T47D (cell line): ENCODE results near the gene CNNM1.
A peak's percentile ranks its signal among the peaks of the same experiment; 100 is the strongest.

Source experiments
- DNase-seq, 2 experiments: peaks; one replicate each; pipeline versions ENCODE4 v3.0.0 to v3.0.0-alpha.2; 2011 to 2012; ENCODE audit warnings: low read depth in 1 of 2, low spot score in 1 of 2
- JUND ChIP-seq: IDR thresholded peaks from 2 replicates; pipeline ENCODE4 v1.6.1; 2012; ENCODE audit warnings: low read depth
- in situ Hi-C: cut with HindIII; loops from 2 replicates; pipeline ENCODE4 v1.10.0; 2016; ENCODE audit warnings: low sequenced_read_pairs, low pct_unique_long_range_greater_than_20kb

CNNM1 gene

DNA sequence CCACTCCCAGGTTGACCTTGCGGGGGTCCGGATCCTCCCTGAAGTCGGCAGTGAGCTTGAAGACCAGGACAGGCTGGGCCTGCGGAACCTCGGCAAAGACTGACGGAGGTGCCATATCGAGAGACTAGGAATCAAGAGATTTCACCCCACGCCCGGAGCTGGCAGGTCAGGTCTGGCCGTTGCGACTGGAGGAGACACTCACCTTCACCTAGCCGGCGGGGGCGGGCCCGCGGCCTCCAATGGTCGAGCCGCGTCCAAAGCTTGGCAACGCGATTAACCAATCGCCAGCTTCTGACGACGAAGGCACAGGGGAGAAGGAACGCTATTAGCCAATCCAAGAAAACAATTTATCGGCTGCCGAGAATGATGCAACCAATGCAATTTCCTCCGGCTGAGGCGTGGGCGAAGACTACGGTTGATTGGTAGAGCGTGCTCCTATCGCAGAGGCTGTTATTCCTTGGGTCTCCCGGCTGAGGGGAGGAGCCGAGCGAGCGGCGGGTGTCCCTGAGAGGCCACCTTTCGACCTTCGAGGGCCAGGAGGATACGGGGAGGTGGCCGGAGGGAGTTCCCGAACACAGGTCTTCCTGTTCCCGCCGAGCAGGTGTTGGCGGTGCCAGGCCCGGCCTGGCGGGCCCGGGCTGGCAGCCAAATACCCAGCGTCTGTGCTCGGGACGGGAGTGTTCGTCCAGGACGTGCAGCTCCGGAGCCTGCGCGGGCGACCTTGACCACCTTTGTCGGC lies 101.5 kb downstream of the CNNM1 start, which contains the start of gene GOT1:
TSS of gene GOT1 (minus strand) at position 174 of the 739 bp plus-strand sequence. CDS start at position 115, 59 bp downstream.
- peak; percentile 99 to 100 for DNase-seq
- no peak for TF ChIP-seq JUND
- in situ Hi-C loops, result no loop called here

DNA sequence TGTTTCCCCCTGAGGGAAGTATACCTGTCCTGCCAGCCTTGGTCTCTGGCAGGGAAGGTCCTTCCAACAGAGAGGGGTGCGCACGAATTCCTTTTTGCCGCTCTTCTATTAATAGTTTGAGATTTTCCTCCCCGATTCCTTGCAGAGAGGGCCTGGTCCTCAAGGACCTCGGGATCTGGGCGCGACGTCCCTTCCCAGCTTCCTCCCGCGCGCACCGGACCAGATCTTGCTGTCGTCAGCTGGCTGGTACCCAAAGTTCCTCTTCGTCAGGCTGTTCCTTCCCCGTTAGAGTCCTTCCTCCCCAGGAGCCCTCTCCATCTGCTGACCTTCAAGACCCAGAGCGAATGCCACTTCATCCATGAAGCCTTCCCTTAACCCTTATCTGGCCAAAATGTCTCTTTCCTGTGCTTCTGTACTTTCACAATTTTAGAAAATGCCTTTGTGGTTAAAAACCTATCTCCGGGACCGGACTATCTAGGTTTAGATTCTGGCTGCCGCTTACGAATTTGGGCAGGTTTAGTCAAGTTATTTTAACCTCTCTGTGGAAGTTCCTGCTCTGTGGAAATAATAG lies 102.1 kb downstream of the CNNM1 start:
- peak in 1 of 2 experiments; percentile 69 for DNase-seq
- in situ Hi-C loops, result no loop called here
- TF ChIP-seq JUND, result no peak

DNA sequence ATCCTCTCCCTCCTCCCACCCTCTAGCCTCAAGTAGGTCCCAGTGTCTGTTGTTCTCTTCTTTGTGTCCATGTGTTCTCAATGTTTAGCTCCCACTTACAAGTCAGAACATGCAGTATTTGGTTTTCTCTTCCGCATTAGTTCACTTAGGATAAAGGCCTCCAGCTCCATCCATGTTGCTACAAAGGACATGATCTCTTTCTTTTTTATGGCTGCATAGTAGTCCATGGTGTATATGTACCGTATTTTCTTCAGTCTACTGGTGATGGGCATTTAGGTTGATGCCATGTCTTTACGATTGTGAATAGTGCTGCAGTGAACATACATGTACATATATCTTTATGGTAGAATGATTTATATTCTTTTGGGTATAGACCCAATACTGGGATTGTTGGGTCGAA lies 102.9 kb downstream of the CNNM1 start:
- in situ Hi-C loops, result no loop called here
- no peak for TF ChIP-seq JUND

DNA sequence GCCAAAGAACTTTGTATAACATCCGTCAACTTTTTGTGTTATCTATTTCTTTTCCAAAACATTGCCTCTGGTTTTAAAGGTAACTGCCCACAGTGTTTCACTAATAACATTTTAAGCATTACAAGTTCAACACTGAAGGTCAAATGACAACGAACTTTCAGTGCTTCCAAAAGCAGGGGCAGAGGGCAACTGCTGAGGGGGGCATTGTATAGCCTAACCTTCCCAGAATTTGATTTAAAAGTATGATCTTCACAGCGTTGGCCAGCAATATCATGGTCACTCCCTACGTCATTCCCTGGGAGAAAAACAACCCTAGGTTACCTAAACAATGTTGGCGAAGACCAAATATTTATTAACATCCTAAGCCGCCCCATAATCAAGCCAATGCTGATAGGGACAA lies 103.7 kb downstream of the CNNM1 start:
- in situ Hi-C loops, result no loop called here
- no peak for TF ChIP-seq JUND
- no peak for DNase-seq

More for the DNA sequence above, 102.9 kb downstream of the CNNM1 start:
- no peak for DNase-seq

DNA sequence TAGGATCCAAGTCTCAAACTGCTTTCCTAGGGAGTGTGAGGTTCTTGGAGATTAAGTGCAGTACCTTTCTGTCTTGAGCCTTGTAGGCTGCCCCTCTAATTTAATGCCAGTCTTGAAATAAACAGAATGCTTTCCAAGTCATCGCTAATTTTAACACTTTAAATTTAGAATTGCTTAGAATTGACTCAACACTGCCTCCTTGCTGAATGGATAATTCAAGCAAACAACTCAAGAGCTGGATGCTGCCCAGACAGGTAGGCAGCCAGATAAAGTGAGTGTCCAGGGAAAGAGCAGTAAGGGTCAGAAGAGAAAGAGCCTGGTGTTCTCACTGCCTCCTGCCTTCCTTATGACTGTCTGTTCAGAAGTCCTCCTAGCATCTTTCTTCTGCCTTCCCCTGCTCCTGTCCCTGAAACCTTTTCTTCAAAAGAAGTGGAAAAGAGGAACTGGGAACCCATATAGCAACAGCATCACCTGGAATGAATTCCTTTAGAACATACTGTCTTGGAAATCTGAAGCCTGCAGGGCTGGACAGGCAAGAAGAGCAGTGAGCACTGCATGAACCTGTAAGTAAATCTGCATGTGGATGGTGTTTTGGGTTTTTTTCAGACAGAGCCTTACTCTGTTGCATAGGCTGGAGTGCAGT lies 104.3 kb downstream of the CNNM1 start:
- TF ChIP-seq JUND, result no peak
- DNase-seq, result peak in 1 of 2 experiments; percentile 37
- in situ Hi-C loops, result no loop called here

DNA sequence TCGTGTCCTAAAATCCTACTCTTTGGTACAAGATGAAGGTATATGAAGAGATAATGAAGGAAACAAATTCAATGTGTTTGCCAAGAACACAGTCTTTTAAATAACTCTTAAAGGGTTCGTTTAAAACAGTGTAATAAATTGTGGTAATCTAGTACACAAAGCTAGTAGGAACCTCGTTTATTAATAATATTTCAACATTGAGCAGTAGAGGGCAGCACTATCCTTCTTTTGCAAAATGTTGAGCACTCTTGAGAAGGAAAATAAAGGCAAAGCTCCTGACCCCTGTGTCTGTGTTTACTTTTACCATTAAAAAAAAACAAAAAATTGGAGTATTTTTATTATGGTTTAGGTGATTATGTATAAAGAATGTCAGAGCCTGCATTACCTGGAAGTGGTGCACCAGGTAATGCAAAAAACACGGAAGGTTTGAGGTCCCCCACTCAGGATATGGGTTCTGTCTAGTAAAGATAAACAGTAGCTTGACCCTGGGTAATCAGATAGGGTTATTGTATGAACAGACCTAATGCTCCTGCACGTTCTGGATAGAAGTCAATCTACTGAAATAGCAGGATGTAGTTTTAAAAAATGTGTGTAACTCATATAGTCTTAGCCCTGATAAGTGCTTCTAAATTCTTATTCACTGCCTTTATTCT lies 107.0 kb downstream of the CNNM1 start:
- no peak for TF ChIP-seq JUND
- peak in 1 of 2 experiments; percentile 78 for DNase-seq
- in situ Hi-C loops, result no loop called here

DNA sequence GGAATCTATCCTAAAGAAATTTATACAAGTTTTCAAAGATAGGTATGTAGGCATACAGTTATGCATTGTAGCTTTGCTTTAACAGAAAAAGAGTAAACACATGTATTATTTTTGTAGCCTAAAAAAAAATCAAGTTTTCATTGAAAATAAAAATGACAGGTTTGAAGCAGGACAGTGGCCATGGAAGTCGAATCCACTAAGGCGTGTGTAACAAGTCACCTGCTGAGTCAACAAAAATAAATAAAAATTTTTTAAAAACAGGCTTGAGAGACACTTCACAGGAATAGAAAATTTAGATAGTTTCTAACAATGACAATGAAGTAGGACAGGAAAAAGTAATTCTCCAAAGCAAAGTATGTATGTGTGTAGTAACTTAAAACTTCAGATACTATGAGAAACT lies 109.7 kb downstream of the CNNM1 start:
- DNase-seq, result no peak
- in situ Hi-C loops, result no loop called here
- no peak for TF ChIP-seq JUND

DNA sequence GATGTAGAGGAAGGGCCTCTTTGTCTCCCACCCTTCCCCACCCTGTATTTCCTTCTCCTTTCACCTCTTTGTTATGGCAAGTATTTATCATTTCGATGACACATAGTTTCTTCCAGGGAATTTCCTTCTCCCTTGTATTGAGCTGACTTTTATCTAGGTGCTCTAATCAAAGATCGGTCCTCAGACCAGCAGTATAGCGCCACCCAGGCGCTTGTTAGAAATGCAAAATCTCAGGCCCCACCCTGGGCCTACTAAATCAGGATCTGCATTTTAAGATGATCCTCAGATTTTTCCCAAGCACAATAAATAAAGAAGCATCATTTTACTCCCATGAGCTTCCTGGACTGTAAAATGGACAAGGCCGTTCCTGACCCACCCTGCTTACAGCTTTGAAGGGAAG lies 113.2 kb downstream of the CNNM1 start:
- in situ Hi-C loops, result no loop called here
- TF ChIP-seq JUND, result no peak
- DNase-seq, result no peak

DNA sequence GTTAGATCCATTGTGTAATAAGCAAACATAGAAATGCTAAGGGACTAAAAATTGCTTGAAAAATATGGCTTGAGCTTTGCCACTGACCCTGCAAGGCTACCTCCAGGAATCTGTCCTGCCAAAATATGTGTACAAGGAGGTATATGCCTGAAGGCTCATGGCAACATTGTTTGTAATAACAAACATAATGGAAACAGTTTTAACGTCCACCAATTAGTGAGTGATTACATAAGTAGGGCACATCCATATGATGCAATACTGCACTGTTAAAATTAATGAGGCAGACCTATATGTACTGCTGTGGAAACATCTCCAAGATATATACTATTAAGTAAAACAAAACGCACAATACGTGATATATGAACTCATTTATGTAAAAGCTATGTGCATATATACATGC lies 114.3 kb downstream of the CNNM1 start:
- in situ Hi-C loops, result no loop called here
- no peak for TF ChIP-seq JUND
- DNase-seq, result peak in 1 of 2 experiments; percentile 65
